ENCODE data around the gene THADA.
A peak's percentile ranks its signal among the peaks of the same experiment; 100 is the strongest.

Gene THADA, protein sequence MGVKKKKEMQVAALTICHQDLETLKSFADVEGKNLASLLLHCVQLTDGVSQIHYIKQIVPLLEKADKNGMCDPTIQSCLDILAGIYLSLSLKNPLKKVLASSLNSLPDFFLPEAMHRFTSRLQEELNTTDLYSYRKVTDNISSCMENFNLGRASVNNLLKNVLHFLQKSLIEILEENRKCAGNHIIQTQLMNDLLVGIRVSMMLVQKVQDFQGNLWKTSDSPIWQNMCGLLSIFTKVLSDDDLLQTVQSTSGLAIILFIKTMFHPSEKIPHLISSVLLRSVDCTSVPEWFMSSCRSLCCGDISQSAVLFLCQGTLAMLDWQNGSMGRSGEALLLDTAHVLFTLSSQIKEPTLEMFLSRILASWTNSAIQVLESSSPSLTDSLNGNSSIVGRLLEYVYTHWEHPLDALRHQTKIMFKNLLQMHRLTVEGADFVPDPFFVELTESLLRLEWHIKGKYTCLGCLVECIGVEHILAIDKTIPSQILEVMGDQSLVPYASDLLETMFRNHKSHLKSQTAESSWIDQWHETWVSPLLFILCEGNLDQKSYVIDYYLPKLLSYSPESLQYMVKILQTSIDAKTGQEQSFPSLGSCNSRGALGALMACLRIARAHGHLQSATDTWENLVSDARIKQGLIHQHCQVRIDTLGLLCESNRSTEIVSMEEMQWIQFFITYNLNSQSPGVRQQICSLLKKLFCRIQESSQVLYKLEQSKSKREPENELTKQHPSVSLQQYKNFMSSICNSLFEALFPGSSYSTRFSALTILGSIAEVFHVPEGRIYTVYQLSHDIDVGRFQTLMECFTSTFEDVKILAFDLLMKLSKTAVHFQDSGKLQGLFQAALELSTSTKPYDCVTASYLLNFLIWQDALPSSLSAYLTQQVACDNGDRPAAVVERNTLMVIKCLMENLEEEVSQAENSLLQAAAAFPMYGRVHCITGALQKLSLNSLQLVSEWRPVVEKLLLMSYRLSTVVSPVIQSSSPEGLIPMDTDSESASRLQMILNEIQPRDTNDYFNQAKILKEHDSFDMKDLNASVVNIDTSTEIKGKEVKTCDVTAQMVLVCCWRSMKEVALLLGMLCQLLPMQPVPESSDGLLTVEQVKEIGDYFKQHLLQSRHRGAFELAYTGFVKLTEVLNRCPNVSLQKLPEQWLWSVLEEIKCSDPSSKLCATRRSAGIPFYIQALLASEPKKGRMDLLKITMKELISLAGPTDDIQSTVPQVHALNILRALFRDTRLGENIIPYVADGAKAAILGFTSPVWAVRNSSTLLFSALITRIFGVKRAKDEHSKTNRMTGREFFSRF (N-terminal part only)

DNA sequence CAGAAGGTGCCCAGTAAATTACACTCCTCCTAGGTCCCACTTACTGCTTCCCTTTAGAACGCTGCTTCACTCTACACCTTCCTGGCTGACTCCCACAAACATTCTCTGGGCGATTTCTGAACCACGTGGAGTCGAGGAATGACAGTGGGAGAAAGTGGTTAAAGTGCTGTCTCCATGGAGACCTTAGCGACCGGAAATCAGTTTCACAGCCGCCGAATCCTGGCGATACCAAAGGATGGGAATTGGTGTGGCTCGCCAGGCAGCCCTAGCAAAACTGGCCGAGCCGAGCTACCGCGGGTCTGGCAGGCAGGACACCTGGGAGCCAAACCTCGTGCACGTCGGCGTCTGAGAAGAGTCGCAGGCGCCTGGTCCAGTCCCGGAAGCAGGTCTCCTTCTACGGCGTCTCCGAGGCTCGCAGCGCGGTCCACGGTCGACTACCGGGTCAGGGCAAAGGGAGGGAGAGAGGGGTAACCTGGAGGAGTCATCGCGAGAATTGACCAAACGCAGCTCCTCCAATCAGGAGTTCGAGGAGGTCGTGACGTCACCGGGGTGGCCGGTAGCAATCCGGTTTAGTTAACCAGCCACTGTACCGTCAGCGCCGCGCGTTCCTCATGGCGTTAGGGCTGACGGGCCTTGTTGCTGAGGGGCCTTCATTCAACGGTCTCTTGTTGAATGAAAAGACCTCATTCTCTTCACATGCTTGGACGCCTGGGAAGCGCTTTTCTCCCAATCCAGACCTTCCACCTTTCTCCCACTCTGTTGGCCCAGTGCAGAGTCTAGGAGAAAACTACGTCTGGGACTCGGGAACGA is at the start of gene THADA:
Gene THADA, minus strand, starts transcription at position 436 of the 810 bp plus-strand sequence. CDS start 3,646 bp downstream, outside the sequence.
- H3K9ac ChIP-seq (ENCODE audit: low read length) = peak within 1 kb of the TSS; percentile 96

DNA sequence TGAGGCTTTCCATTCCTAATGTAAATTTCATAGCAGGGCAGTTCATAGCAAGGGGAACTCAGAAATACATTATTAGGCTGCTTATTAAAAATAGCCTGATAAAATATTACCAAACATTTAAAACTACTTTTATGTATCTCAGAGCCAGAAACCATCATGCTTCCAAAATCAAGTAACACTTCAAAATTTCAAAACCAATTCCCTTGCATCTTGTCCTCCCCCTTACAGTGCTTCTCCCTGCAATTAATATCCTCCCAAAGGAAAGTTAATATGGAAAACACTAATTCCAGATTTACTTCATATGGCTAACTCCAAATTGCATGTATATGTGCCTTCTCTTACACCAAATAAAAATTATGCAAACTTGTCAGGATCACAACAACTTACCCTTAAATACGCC is 47.8 kb upstream of the THADA start:
- no peak for TF ChIP-seq EZH2phosphoT487 (IDR thresholded peaks at IDR 0.05; ENCODE audit: low read depth)
- TF ChIP-seq, protein P1, sequence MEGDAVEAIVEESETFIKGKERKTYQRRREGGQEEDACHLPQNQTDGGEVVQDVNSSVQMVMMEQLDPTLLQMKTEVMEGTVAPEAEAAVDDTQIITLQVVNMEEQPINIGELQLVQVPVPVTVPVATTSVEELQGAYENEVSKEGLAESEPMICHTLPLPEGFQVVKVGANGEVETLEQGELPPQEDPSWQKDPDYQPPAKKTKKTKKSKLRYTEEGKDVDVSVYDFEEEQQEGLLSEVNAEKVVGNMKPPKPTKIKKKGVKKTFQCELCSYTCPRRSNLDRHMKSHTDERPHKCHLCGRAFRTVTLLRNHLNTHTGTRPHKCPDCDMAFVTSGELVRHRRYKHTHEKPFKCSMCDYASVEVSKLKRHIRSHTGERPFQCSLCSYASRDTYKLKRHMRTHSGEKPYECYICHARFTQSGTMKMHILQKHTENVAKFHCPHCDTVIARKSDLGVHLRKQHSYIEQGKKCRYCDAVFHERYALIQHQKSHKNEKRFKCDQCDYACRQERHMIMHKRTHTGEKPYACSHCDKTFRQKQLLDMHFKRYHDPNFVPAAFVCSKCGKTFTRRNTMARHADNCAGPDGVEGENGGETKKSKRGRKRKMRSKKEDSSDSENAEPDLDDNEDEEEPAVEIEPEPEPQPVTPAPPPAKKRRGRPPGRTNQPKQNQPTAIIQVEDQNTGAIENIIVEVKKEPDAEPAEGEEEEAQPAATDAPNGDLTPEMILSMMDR (IDR thresholded peaks at IDR 0.05; ENCODE audit: low read depth, low read length) = no peak
- H4K20me1 ChIP-seq (ENCODE audit: insufficient read depth, low read length) = no peaks in the 10 kb centered on the region
- no peak overlapping the region for H3K4me3 ChIP-seq (ENCODE audit: low read length)
- H3K4me2 ChIP-seq (ENCODE audit: low read length) = no peak overlapping the region
- H3K79me2 ChIP-seq (ENCODE audit: low read length) = no peaks in the 10 kb centered on the region
- H3K9ac ChIP-seq (ENCODE audit: low read length) = no peak overlapping the region
- H3K36me3 ChIP-seq (replicated peaks; ENCODE audit: low read depth, low read length) = no peaks in the 10 kb centered on the region
- no peaks in the 10 kb centered on the region for H3K9me3 ChIP-seq (ENCODE audit: insufficient read depth, low read length)
- 0 out of 2 replicates have a peak, but pooled peaks cover 3% of the 10 kb centered on the region for H3K27me3 ChIP-seq (ENCODE audit: low read depth, low read length)
- no peak overlapping the region for H3K27ac ChIP-seq (ENCODE audit: low read length)
- H3K4me1 ChIP-seq (ENCODE audit: low read length) = no peaks in the 10 kb centered on the region
- H2AFZ ChIP-seq (ENCODE audit: low read depth, low read length) = no peak overlapping the region

More for the DNA sequence above, at the start of gene THADA:
- Histone ChIP-seq H4K20me1 (ENCODE audit: insufficient read depth, low read length) (no peaks in the 10 kb centered on the region), H3K4me1 (ENCODE audit: low read length) (peaks cover 6% of the 10 kb centered on the region), H3K27me3 (ENCODE audit: low read depth, low read length) (no peaks in the 10 kb centered on the region), H3K4me3 (ENCODE audit: low read length) (peak within 1 kb of the TSS; percentile 94), H3K79me2 (ENCODE audit: low read length) (peaks cover 29% of the 10 kb centered on the region), H2AFZ (ENCODE audit: low read depth, low read length) (peak within 1 kb of the TSS; percentile 91), H3K9me3 (ENCODE audit: insufficient read depth, low read length) (no peaks in the 10 kb centered on the region), H3K27ac (ENCODE audit: low read length) (peak within 1 kb of the TSS; percentile 82), H3K36me3 (replicated peaks; ENCODE audit: low read depth, low read length) (peaks cover 3% of the 10 kb centered on the region), H3K4me2 (ENCODE audit: low read length) (peak within 1 kb of the TSS; percentile 91)
- no peak for TF ChIP-seq EZH2phosphoT487 (IDR thresholded peaks at IDR 0.05; ENCODE audit: low read depth)

DNA sequence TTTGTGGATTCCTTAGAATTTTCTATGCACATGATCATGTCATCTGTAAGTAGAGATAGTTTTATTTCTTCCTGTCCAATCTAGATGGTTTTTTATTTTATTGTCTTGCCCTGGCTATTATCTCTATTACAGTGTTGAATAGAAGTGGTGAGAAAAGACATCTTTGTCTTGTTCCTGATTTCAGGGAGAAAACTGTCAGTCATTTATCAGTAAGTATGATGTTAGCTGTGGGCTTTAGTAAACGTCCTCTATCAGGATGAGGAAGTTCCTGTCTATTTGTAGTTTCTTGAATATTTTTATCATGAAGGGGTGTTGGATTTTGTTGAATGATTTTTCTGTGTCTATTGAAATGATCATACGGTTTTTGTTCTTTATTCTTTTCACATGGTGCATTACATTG is 46.5 kb upstream of the THADA start:
- Histone ChIP-seq H3K9ac (ENCODE audit: low read length) (no peak overlapping the region), H3K79me2 (ENCODE audit: low read length) (no peaks in the 10 kb centered on the region), H3K27ac (ENCODE audit: low read length) (no peak overlapping the region), H3K4me2 (ENCODE audit: low read length) (no peak overlapping the region), H2AFZ (ENCODE audit: low read depth, low read length) (no peak overlapping the region), H3K27me3 (ENCODE audit: low read depth, low read length) (0 out of 2 replicates have a peak, but pooled peaks cover 3% of the 10 kb centered on the region), H4K20me1 (ENCODE audit: insufficient read depth, low read length) (no peaks in the 10 kb centered on the region), H3K36me3 (replicated peaks; ENCODE audit: low read depth, low read length) (no peaks in the 10 kb centered on the region), H3K4me3 (ENCODE audit: low read length) (no peak overlapping the region), H3K4me1 (ENCODE audit: low read length) (no peaks in the 10 kb centered on the region), H3K9me3 (ENCODE audit: insufficient read depth, low read length) (no peaks in the 10 kb centered on the region)
- TF ChIP-seq, protein P1 (IDR thresholded peaks at IDR 0.05; ENCODE audit: low read depth, low read length) = no peak
- no peak for TF ChIP-seq EZH2phosphoT487 (IDR thresholded peaks at IDR 0.05; ENCODE audit: low read depth)
